ENCODE data around the gene COL23A1.
"Not testable (repeated sequence)": the region's sequence is repeated elsewhere in the genome, so short reads cannot be mapped to it uniquely, and the experiment has no call there.

Gene COL23A1

GRCh38 chr5:178370102-178370501 lies 220.1 kb downstream of the COL23A1 start:
- DNase-seq: no peak

- DNase-seq: not testable (repeated sequence)
Measured at GRCh38 chr5:178369469-178369868, 220.7 kb downstream of the COL23A1 start.

GRCh38 chr5:178368716-178369300 lies 221.4 kb downstream of the COL23A1 start:
- no peak for DNase-seq

GRCh38 chr5:178368274-178368673 lies 221.9 kb downstream of the COL23A1 start:
- no peak for DNase-seq

DNA sequence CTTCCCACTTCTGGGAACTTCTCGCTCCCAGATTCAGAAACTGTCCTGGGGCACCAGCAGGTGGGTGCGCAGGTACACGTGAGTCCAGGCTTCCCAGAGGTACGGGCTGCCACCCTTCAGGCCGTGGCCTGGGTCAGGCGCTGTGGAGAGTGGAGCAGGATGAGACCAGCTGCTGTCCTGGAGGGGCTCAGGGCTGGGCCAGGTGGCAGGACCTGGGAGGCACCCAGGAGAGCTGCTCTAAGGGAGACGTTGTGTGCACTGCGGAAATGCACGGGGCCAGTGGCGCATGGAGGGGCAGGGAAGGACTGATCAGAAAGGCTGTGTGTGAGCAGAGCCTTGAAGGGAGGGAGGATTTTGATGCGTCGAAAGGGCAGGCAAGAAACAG lies 222.5 kb downstream of the COL23A1 start:
- no peak for DNase-seq

GRCh38 chr5:178366998-178367735 lies 223.0 kb downstream of the COL23A1 start:
- DNase-seq: no peak

- no peak for DNase-seq
Measured at GRCh38 chr5:178365501-178366440, 224.4 kb downstream of the COL23A1 start.

DNA sequence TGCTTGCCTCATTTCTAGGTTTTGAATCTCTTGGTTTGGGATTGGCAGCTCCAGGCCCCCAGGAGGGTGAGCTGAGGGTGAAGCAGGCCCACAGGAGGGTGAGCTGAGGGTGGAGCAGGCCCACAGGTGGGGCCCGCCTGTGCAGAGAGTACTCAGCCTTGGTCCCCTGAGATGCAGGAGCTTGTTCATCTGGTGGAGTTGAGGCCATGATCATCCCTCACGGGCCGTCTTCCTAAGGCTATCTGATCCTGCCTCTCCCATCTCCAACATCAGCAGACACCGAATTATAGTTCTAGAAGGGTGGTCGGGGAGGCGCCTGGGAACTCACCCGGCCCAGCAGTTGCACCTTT lies 225.9 kb downstream of the COL23A1 start:
- DNase-seq: no peak

DNA sequence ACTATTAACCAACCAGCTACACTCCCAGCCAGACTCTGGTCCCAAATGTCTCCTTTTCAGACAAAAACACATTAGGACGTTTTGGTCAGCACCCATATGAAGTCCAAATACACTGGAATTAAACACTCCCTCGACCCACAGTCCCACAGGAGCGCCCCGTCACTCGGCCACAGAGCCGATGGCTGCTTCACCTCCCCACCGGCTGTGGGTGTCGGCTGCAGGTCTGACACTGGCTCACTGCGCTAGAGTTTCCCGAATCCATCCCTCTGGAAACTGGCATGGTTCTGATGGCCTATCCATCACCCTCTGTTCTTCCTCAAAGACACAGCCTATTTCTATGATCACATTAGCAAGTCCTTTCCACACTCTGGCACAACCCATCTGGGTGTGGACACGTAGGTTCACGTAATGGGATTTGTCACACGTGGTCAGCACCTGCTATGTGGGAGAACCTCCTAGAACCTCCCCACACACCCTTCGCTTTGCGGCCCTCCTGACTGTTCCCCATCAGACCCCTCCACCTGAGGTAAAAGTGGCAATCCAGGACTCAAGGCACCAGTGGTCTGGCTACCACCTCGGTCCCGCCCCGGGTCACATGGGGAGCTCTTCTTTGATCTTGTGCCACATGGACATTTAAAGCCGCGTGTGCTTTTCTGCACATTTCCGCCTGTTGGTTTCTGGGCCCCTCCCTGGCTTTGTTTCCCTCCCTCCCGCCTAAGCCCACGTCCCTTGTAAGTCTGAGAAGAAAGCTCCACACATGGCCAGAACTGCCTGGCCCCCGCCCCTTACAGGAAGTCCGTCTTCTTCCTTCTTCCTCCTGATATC lies 226.5 kb downstream of the COL23A1 start:
- no peak for DNase-seq

GRCh38 chr5:178361657-178362445 lies 228.3 kb downstream of the COL23A1 start:
- no peak for DNase-seq

DNA sequence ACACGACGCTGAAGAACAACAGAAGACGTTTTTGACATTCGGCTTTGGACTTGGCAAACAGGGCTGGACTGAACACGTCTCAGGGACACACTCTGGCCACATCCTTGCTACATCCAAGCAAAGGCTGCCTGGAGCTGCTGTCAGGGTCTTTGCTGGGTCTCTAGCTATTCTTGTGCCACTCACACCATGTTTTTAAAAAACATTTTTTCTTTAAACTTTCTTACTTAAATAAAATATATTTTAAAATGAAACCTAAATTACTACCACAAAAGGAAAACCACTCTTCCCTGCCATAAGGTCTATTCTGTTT lies 229.3 kb downstream of the COL23A1 start:
- no peak for DNase-seq

DNA sequence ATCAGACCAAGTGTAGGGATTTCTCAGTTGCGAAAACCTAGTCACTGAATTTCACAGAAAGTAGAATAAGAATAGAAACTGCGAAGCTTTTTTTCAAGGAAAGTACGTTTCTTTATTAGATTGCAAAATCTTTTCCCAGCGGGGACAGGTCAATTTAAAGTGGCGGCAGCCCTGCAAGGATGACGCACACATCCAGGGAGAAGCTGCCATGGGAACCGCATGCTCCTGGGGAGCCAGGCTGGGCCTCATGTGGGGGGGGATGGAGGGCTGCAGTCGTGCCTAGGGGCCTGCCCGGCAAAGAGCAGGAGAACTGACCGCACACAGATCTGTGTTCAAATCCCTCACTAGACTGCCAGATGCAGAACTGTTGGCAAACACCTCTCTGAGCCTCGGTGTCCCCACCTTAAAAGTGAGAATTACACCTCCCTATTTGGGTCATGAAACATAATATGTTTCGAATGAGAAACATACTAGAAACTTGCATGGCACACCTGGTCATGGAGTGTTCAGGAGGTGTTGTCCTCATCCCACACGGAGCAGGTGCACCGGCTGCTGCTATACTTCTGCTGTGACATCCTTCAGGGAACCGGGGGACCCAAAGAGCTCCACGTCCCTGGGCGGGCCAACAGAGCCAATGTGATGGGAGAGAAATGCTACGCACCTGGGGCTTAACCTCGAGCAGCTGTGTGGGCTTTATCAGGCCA lies 229.8 kb downstream of the COL23A1 start:
- no peak for DNase-seq

- no peak for DNase-seq
Measured at GRCh38 chr5:178359738-178360137, 230.5 kb downstream of the COL23A1 start.

DNA sequence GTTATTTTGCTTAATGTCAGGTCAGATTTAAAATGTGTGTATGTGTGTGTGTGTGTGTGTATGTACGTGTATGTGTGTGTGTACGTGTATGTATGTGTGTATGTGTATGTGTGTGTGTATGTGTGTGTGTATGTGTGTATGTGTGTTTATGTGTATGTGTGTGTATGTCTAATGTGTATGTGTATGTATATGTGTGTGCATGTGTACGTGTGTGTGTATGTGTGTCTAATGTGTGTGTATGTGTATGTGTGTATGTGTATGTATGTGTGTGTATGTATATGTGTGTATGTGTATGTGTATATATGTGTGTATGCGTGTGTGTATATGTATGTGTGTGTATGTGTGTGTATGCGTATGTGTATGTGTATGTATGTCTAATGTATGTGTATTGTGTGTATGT lies 232.5 kb downstream of the COL23A1 start:
- DNase-seq: no peak

DNA sequence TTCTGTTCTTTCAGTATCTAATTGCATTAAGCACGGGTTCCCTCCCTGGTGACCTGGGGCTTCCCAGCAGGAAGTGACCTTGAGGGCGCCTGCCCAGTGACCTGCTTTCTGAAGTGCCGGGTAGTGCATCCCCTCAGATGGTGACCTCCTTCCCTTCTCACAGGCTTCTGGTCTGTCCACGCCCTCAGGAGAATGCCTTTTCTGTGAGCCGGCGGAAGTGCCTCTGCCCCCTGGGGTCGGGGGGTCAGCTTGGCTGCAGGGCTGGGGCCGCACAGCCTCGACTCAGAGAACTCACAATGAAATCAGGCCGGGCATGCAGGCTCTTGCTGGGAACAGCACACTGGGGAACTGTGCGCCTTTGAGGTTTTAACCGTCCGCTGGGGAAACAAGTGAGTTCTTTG lies 233.1 kb downstream of the COL23A1 start:
- DNase-seq: no peak

DNA sequence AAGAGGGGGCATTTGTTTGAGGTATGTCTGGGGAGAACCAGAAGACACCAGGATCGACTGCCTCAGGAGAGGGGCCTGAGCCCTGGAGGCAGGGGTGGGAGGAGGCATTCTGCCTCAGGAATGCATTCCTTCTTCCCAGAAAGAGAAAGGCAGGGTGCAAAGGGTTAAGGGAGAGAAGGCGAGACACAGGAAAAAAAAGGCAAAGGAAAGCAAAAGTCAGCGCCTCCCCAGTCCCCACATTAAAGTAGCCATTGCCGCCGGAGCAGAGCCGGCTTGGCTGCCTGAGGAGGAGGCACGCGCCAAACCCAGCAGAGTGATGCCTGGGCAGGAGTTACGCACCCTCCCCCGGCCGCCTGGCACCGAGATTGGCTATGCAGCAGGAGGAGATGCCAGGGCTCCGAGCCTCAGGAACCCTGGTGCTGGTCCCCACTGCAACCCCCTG lies 233.7 kb downstream of the COL23A1 start:
- no peak for DNase-seq

DNA sequence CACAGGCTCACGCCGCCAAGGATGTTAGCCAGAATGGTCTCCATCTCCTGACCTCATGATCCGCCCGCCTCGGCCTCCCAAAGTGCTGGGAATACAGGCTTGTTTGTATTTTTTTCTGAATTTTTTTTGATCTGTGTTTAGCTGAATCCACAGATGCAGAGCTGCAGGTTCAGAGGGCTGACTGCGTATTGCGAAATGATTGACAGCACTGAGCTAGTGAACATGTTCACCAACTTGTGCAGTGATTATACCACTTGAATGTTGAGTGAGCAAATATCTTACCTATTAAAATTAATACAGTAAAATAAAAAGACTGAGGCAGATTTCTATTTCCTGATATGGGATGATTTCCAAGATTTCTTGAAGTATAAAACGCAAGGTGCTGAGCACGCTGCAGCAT lies 234.5 kb downstream of the COL23A1 start:
- DNase-seq: no peak

- DNase-seq: no peak
Measured at GRCh38 chr5:178353461-178353860, 236.7 kb downstream of the COL23A1 start.

- no peak for DNase-seq
Measured at GRCh38 chr5:178352035-178352349, 238.2 kb downstream of the COL23A1 start.

DNA sequence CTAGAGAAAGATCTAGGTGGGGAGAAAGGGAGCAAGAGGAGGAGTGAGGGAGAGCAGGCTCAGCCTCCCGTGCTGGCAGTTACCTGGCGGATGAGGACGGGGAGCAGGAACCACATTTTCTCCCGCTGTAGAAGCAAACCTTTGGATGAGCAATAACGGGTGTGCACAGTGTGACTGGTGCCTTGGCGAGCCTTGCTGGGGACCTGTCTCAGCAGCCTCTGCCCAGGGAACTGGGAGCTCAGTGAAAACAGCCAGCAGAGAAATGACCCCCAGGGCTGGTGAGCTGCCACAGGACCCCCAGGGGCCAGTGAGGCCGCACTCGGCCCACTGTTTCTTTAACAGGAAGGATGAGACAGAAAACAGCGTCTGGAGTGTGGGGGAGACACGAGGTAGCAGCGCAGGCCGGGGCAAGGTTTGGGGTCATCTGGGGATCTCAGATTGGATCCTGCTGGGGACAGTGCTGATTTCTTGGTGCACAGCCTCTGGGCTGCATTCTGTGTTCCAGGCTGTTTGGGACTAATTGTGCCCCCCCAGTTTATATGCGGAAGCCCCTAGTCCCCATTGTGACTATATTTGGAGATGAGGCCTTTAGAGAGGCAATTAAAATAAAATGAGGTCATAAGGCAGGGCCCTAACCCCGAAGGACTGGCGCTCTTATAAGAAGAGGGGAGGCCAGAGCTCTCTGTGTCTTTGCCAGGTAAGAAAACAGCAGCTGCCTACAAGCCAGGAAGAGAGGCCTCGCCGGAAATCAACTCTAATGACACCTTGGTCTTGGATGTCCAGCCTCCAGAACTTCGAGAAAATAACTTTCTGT lies 238.8 kb downstream of the COL23A1 start:
- DNase-seq: no peak
